Right lobe of liver (tissue), 6 donors: ENCODE measurements around the gene NGFR. TPM values are rescaled to one million over a fixed set of nuclear protein-coding genes. Genes with fewer than 3 reads are reported as not detected.
A peak's percentile ranks its signal among the peaks of the same experiment; 100 is the strongest.

Source experiments
- ATAC-seq, 4 donors: fragments of 200-7000 bp; cut with Tn5 transposase; one replicate each; pipeline ENCODE4 v1.9.1; 2020; ENCODE audit warnings: mild to moderate bottlenecking in 4 of 4, moderate library complexity in 4 of 4
- DNase-seq, 3 donors: peaks; one replicate each; pipeline ENCODE4 v3.0.0-alpha.2; 2020
- H3K27ac ChIP-seq, 3 donors: fragments of 200-600 bp; one replicate each; pipeline ENCODE4 v1.8.0; 2022
- H3K27me3 ChIP-seq, 2 donors: fragments of 200-600 bp; one replicate each; pipeline ENCODE4 v1.8.0; 2022
- H3K36me3 ChIP-seq, 4 donors: fragments of 200-600 bp; sonication (generic) in 1 of 4; one replicate each; pipeline versions ENCODE4 v1.5.1 to v1.8.0; 2017 to 2022; ENCODE audit warnings: control low read depth in 1 of 4
- H3K4me1 ChIP-seq, 4 donors: fragments of 200-600 bp; sonication (generic) in 1 of 4; one replicate each; pipeline versions ENCODE4 v1.5.1 to v1.8.0; 2017 to 2022; ENCODE audit warnings: control low read depth in 1 of 4
- H3K4me3 ChIP-seq, 3 donors: fragments of 200-600 bp; one replicate each; pipeline ENCODE4 v1.8.0; 2022
- H3K9me3 ChIP-seq, 4 donors: fragments of 200-600 bp; sonication (generic) in 1 of 4; one replicate each; pipeline versions ENCODE4 v1.5.1 to v1.8.0; 2017 to 2022; ENCODE audit warnings: control low read depth in 1 of 4
- CTCF ChIP-seq, 4 donors: fragments of 200-600 bp in 3 of 4; fragments of 450-650 bp in 1 of 4; IDR thresholded peaks; one replicate each; pipeline versions ENCODE4 v1.5.1 to v1.8.0; 2016 to 2022; ENCODE audit warnings: antibody characterized with exemption in 4 of 4, mild to moderate bottlenecking in 2 of 4
- POLR2A ChIP-seq: fragments of 450-650 bp; IDR thresholded peaks from one replicate; pipeline ENCODE4 v1.6.1; 2017; ENCODE audit warnings: antibody characterized with exemption, mild to moderate bottlenecking
- WGBS: methylation state at CpG from one replicate; pipeline ENCODE4 v1.1.6; 2018; ENCODE audit warnings: low coverage, low lambda C conversion rate; ENCODE audit not compliant: insufficient coverage; ENCODE audit errors: missing lambda C conversion rate; 5-methylcytosine and 5-hydroxymethylcytosine counted together
- intact Hi-C, 2 donors: fragments of 100-400 bp; cut with DNase I; formaldehyde crosslinking; loops; one replicate each; pipeline versions ENCODE4 v1.11.2 to v1.14.1; 2022
- total RNA-seq, 6 experiments: library from RNA; depleted of rRNA in 2 of 6; stranded (reverse); fragments of >200 nt in 2 of 6; fragmentation: NEBNext Ultra II Directional in 3 of 6; extraction: Animal tissue kit (Norgen Biotek cat#: 25700) in 3 of 6; gene quantifications; one replicate each; pipeline versions ENCODE4 v1.1.0 to v1.2.4, GENCODE V29; 2016 to 2023
- donor health status: DM: no; HTN: yes; CAD: no.
- donor health status: DM: no; HTN: no; CAD: no.
- donor health status: DM: no; HTN: no; CAD: no.
- donor health status: DM: no; HTN: yes; CAD: no.
- donor health status: DM: no; HTN: yes; CAD: no.

The NGFR gene
- total RNA-seq, 6 experiments from 2014 or later, result 3.1 to 9.4 (median 6.8) TPM

GRCh38 chr17:49521471-49522356, 26.6 kb downstream of the NGFR start:
- H3K36me3 ChIP-seq, result no peaks in the 10 kb centered on the region
- H3K4me3 ChIP-seq, result no peak overlapping the region
- H3K4me1 ChIP-seq, result no peaks in the 10 kb centered on the region
- no peaks in the 10 kb centered on the region for H3K27me3 ChIP-seq
- DNase-seq (no peak), ATAC-seq (no peak)
- WGBS, result 61% methylated on average over 15 of the region's 15 CpGs
- no peak overlapping the region for H3K27ac ChIP-seq
- intact Hi-C loops, result no loop called here
- no peaks in the 10 kb centered on the region for H3K9me3 ChIP-seq
- TF ChIP-seq CTCF (IDR thresholded peaks at IDR 0.05), result no peak
- no peak for TF ChIP-seq POLR2A

DNA sequence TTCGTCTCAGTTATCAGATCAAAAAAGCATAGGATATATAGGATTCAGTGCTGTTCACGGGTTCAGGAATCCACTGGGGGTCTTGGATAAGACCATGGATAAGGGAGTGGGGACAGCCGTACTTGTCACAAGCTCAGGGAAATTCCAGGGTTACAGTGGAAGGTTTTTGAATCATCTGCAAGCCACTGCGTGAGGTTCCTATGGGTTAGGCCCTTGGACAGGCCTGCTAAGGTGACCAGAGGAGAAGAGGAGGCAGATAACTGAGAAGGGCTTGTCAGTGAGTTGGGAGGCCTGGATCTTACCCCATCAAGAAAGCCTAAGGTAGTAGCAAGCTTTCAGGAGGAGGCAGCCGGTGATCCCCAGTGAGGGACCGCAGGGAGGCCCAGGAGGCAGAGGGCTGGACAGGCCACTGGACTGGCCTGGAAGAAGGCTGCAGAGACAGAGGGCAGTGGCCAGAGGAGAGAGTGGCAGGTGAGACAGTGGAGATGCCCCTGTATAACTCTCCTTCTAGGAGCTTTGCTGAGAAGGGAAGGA, 27.3 kb downstream of the NGFR start:
- Histone ChIP-seq H3K4me1 (no peaks in the 10 kb centered on the region), H3K27me3 (no peaks in the 10 kb centered on the region), H3K4me3 (no peak overlapping the region), H3K27ac (no peak overlapping the region), H3K36me3 (no peaks in the 10 kb centered on the region), H3K9me3 (no peaks in the 10 kb centered on the region)
- 62% methylated on average over 3 of the region's 6 CpGs for WGBS
- TF ChIP-seq POLR2A, result no peak
- no peak for TF ChIP-seq CTCF (IDR thresholded peaks at IDR 0.05)
- intact Hi-C loops, result no loop called here
- DNase-seq, result no peak
- no peak for ATAC-seq

GRCh38 chr17:49523196-49523595, 28.1 kb downstream of the NGFR start:
- Histone ChIP-seq H3K27me3 (no peaks in the 10 kb centered on the region), H3K9me3 (no peaks in the 10 kb centered on the region), H3K4me1 (no peaks in the 10 kb centered on the region), H3K36me3 (no peaks in the 10 kb centered on the region), H3K4me3 (no peak overlapping the region), H3K27ac (no peak overlapping the region)
- WGBS, result 68% methylated on average over 5 of the region's 5 CpGs
- no peak for DNase-seq
- no peak for ATAC-seq
- intact Hi-C loops, result no loop called here
- TF ChIP-seq CTCF (IDR thresholded peaks at IDR 0.05), result no peak
- TF ChIP-seq POLR2A, result no peak

DNA sequence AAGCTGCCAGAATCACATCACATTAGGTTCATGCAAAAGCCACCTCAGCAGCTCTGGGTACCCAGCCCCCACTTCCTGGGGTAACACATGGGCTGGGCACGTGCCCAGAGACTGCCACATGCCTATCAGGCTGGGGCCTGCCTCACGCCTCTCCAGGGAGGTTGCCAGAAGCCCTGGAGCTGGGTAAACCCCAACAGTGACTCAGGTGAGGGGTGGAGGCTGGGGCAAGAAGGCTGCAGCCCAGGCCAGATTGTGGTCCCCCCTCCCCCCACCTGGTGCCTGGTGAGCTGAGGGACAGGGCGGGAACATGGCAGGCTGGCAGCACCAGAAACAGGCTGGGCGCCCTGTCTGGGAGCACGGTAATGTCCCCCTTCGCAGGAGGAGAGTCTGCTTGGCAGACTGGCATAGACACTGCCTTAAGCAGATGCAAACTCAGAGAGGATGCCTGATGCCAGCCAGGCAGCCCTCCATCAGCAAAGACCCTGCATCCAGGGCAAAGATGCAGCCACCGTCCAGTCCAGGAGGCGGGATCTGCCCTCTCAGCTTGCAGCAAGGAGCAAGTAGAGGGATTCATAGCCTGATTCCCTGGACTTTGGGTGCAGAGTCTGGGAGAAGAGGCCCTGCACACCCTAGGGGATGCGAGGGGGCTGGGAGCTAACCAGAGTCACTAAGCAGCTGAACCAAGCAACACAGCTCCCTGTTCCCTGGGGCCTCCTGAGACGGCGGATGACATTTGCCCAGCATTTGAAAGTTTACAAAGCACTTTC, 28.8 kb downstream of the NGFR start:
- ATAC-seq (peak in 1 of 4 donors; percentile 34), DNase-seq (no peak)
- Histone ChIP-seq H3K27me3 (no peaks in the 10 kb centered on the region), H3K36me3 (no peaks in the 10 kb centered on the region), H3K9me3 (no peaks in the 10 kb centered on the region), H3K27ac (no peak overlapping the region), H3K4me1 (no peaks in the 10 kb centered on the region), H3K4me3 (no peak overlapping the region)
- 87% methylated on average over 3 of the region's 11 CpGs for WGBS
- intact Hi-C loops, result no loop called here
- no peak for TF ChIP-seq POLR2A
- no peak for TF ChIP-seq CTCF (IDR thresholded peaks at IDR 0.05)
